ENCODE data around the gene SSBP4. TPM values are rescaled to one million over a fixed set of nuclear protein-coding genes. Genes with fewer than 3 reads are reported as not detected.

Gene SSBP4
- total and polyA plus RNA-seq, 2 of the 4 experiments (the other 2 are of a cell fraction): 14.9 to 39.7 TPM

DNA sequence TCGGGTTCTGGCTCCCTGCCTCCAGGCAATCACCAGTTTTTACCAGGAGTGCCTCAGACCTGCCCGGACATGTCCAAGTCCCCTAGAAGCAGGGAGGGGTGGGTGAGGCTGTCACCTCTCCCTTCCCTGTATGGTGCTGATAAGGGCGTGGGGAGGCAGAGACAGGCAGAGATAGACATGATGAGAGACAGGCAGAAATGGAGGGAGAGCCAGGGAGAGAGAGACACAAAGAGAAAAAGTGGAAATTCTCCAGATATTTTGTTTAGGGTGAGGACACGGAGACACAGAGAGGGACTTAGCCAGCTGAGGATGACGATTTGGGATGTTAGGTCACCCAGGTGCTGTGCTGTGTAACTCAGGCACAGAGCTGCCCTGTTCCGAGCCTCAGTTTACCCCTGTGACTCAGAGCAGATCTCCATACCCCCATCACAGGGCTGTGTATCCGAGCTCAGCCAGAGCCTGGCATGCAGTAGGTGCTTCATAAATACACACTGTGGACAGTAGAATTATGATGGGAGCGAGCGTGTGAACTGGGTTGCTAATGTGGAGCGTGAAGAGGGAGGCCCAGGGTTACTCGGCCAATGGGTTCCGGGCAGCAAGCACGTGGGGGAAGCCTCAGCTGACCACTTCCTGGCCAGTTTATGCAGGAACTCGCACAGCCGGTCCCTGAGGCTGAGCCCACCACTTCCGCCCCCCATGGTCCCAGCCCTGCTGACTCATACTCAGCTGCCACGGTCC, 45.1 kb upstream of the SSBP4 start:
- peaks cover 16% of the 10 kb centered on the region for H3K4me1 ChIP-seq (ENCODE audit: control insufficient read depth, insufficient read depth, low read length)
- peak overlapping the region; percentile 100 for H4K91ac ChIP-seq (ENCODE audit: insufficient read depth, low read depth, low read length)
- dilution Hi-C loops (cut with HindIII; ENCODE audit: low sequenced_read_pairs, unreplicated experiment): no loop called here
- H3K79me1 ChIP-seq (ENCODE audit: low read depth in 1 of 2, low read length in 2 of 2): peaks cover 0 to 20% of the 10 kb centered on the region in 2 experiments; a peak in 2 of 4 replicates
- H2AFZ ChIP-seq (replicated peaks; ENCODE audit: low read length, poor library complexity): peak overlapping the region; percentile 85
- H2BK5ac ChIP-seq (ENCODE audit: low read depth, low read length, poor library complexity, severe bottlenecking): peak overlapping the region; percentile 98
- peak overlapping the region; percentile 100 for H3K4ac ChIP-seq (ENCODE audit: low read depth, low read length)
- intact Hi-C loops (cut with micrococcal nuclease): no loop called here
- peak; percentile 99 for DNase-seq
- H3K36me3 ChIP-seq (ENCODE audit: control insufficient read depth, insufficient read depth, low read length): no peaks in the 10 kb centered on the region
- H2AK5ac ChIP-seq (ENCODE audit: low read depth, low read length): peak overlapping the region; percentile 99
- H2BK120ac ChIP-seq (ENCODE audit: low read depth, low read length): peak overlapping the region; percentile 99
- in situ Hi-C loops (cut with MboI; ENCODE audit: low sequenced_read_pairs): no loop called here
- 19% methylated on average over 7 of the region's 17 CpGs; no CpG with 5 or more reads in 1 of the 2 experiments for WGBS, 2 experiments (ENCODE audit: extremely low coverage in 2 of 2, insufficient read length in 1 of 2)
- peak overlapping the region; percentile 99 to 100 for H4K8ac ChIP-seq (ENCODE audit: low read depth in 2 of 2, low read length in 2 of 2)
- H3K23ac ChIP-seq (ENCODE audit: low read depth, low read length): peak overlapping the region; percentile 97
- H2AK9ac ChIP-seq (replicated peaks; ENCODE audit: low read depth, low read length, poor library complexity): peak overlapping the region; percentile 99
- peak overlapping the region; percentile 98 for H2BK20ac ChIP-seq (ENCODE audit: low read depth, low read length)
- no peaks in the 10 kb centered on the region for H3K27me3 ChIP-seq (ENCODE audit: control insufficient read depth, insufficient read depth, low read length)
- no peaks in the 10 kb centered on the region for H4K20me1 ChIP-seq (ENCODE audit: insufficient read depth, low read length)
- peak overlapping the region; percentile 100 for H2BK15ac ChIP-seq (ENCODE audit: low read depth, low read length)
- H3K27ac ChIP-seq (ENCODE audit: insufficient read depth, low read length): peak overlapping the region; percentile 95
- POLR2A ChIA-PET (ENCODE audit: unreplicated experiment): interaction anchor here (0.5 kb wide), 1 partner anchor 85 kb away, joined by 9 read pairs; no protein-coding TSS in a partner anchor
- no peaks in the 10 kb centered on the region for H3K9me3 ChIP-seq (ENCODE audit: control insufficient read depth, insufficient read depth, low read length)
- CTCF ChIA-PET: no interaction called here
- peak overlapping the region; percentile 52 for H3K9ac ChIP-seq (ENCODE audit: low read depth, low read length)
- peak; percentile 94 for ATAC-seq (ENCODE audit: low read depth)
- H3K56ac ChIP-seq (ENCODE audit: extremely low read depth, insufficient read depth, low read length): peak overlapping the region; percentile 77
- BruUV-seq (replicated peaks): no TSS peak
- H3K18ac ChIP-seq (ENCODE audit: low read depth, low read length): peak overlapping the region; percentile 98
- peaks cover 17% of the 10 kb centered on the region for H3K9me1 ChIP-seq (ENCODE audit: insufficient read depth, low read length)
- H3K4me2 ChIP-seq (ENCODE audit: low read depth, low read length): 0 out of 2 replicates have a peak overlapping the region, but pooled peaks have one; percentile 12
- peak overlapping the region; percentile 100 for H3K14ac ChIP-seq (replicated peaks; ENCODE audit: low read depth, low read length)
- no peak overlapping the region for H3K4me3 ChIP-seq (ENCODE audit: insufficient read depth, low read depth, low read length)
- peak overlapping the region; percentile 99 for H4K5ac ChIP-seq (ENCODE audit: low read depth, low read length)
- peak; percentile 80; the same call in 1 of the 2 replicates for TF ChIP-seq MAZ (IDR thresholded peaks at IDR 0.05; ENCODE audit: borderline replicate concordance, low read depth, low read length)
- TF ChIP-seq RCOR1 (IDR thresholded peaks at IDR 0.05; ENCODE audit: insufficient replicate concordance, low read length): no peak
- TF ChIP-seq CEBPB (IDR thresholded peaks at IDR 0.05; ENCODE audit: low read depth, low read length): no peak
- TF ChIP-seq RFX5 (IDR thresholded peaks at IDR 0.05; ENCODE audit: low read depth, low read length): no peak
- peak; percentile 79 for TF ChIP-seq FOS (IDR thresholded peaks at IDR 0.05; ENCODE audit: low read depth, low read length)
- peak; percentile 84; the same call in 1 of the 2 replicates for TF ChIP-seq MXI1 (IDR thresholded peaks at IDR 0.05; ENCODE audit: borderline replicate concordance, low read depth, low read length)
- TF ChIP-seq POLR2A (IDR thresholded peaks at IDR 0.05; ENCODE audit: low read depth, low read length): peak; percentile 64
- TF ChIP-seq NFE2L2 (IDR thresholded peaks at IDR 0.05; ENCODE audit: low read depth, low read length): peak; percentile 78
- TF ChIP-seq MAFK (IDR thresholded peaks at IDR 0.05; ENCODE audit: low read depth, low read length): 0 out of 2 replicates have a peak, but pooled peaks have one; percentile 14
- TF ChIP-seq SMC3 (IDR thresholded peaks at IDR 0.05; ENCODE audit: low read depth, low read length): no peak
- TF ChIP-seq, protein P1, sequence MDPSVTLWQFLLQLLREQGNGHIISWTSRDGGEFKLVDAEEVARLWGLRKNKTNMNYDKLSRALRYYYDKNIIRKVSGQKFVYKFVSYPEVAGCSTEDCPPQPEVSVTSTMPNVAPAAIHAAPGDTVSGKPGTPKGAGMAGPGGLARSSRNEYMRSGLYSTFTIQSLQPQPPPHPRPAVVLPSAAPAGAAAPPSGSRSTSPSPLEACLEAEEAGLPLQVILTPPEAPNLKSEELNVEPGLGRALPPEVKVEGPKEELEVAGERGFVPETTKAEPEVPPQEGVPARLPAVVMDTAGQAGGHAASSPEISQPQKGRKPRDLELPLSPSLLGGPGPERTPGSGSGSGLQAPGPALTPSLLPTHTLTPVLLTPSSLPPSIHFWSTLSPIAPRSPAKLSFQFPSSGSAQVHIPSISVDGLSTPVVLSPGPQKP (IDR thresholded peaks at IDR 0.05; ENCODE audit: borderline replicate concordance, low read depth, low read length): no peak
- TF ChIP-seq BHLHE40 (IDR thresholded peaks at IDR 0.05; ENCODE audit: low read depth, low read length): peak; percentile 86
- TF ChIP-seq CHD1 (IDR thresholded peaks at IDR 0.05; ENCODE audit: low read depth, low read length): no peak
- TF ChIP-seq, protein P2, sequence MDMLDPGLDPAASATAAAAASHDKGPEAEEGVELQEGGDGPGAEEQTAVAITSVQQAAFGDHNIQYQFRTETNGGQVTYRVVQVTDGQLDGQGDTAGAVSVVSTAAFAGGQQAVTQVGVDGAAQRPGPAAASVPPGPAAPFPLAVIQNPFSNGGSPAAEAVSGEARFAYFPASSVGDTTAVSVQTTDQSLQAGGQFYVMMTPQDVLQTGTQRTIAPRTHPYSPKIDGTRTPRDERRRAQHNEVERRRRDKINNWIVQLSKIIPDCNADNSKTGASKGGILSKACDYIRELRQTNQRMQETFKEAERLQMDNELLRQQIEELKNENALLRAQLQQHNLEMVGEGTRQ (IDR thresholded peaks at IDR 0.05; ENCODE audit: low read depth, low read length): peak; percentile 99
